Nucleus accumbens (tissue), 56 donors: ENCODE data around the gene FEZ2.
"Not testable (repeated sequence)": the region's sequence is repeated elsewhere in the genome, so short reads cannot be mapped to it uniquely, and the experiment has no call there.

ENCODE experiments used
- DNase-seq, 56 donors: peaks; one replicate each; lab custom pipeline; 2025; lab: John Stamatoyannopoulos, UW

Gene FEZ2, protein sequence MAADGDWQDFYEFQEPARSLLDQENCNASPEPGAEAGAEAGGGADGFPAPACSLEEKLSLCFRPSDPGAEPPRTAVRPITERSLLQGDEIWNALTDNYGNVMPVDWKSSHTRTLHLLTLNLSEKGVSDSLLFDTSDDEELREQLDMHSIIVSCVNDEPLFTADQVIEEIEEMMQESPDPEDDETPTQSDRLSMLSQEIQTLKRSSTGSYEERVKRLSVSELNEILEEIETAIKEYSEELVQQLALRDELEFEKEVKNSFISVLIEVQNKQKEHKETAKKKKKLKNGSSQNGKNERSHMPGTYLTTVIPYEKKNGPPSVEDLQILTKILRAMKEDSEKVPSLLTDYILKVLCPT

DNA sequence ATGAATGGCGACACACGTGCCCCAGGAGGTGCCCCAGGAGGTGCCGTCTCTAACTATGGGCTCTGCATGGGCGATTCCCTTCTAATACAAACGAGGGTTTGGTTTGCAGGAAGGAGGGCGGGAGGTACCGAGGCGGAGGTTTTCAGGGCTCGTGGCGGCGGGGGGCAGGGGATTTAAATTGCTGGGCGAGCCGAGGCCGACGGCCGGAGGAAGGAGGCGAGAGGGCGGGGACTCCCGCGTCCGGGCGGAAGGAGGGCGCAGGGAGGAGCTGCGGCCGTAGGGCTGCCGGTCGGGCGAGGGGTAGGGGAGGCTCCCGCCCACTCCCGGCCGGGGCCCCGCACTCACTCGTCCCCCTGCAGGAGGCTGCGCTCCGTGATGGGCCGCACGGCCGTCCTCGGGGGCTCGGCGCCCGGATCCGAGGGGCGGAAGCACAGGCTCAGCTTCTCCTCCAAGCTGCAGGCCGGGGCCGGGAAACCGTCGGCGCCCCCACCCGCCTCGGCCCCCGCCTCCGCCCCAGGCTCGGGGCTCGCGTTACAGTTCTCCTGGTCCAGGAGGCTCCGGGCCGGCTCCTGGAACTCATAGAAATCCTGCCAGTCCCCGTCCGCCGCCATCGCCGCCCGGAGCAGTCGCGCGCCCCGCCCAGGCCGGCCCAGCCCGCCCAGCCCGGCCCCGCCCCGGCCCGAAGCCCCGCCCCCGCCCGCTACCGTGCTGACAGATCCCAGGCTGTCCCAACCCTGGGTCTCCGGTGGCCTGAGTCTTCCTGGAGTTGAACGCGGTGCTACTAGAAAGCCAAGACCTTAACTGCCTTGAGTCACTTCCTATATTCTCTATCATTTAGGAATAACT lies at the start of gene FEZ2:
FEZ2 (minus strand) TSS at position 637 of the 846 bp plus-strand sequence; CDS start at position 611, 26 bp downstream.
- peak in 54 of 56 donors; percentile 11 to 79 (median 61) for DNase-seq

GRCh38 chr2:36634981-36635597 lies 37.1 kb upstream of the FEZ2 start:
- DNase-seq, result peak in 2 of 56 donors; percentile 3 to 8

GRCh38 chr2:36633470-36634092 lies 35.6 kb upstream of the FEZ2 start:
- DNase-seq, result no peak

GRCh38 chr2:36626756-36627155 lies 28.8 kb upstream of the FEZ2 start:
- DNase-seq, result no peak

DNA sequence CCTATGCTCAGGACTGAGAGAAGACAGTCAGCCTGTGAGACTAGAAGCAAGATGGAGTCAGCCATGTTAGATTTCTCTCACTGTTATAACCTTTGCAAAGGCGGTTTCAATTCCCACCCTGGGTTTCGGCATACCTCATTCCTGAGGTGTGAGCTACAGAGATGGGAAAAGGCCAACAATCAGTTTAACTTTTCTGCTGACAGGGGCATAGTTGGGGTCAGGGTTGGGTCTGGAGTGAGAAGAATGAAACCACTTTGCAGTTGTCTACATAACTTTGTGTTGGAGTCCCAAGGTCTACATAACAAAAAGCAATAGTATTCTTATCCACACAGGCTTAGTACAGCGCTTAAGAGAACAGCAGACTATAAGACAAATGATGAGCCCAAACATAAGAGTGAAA lies 28.1 kb upstream of the FEZ2 start:
- no peak for DNase-seq

GRCh38 chr2:36625304-36625703 lies 27.3 kb upstream of the FEZ2 start:
- DNase-seq, result no peak

GRCh38 chr2:36620321-36620720 lies 22.4 kb upstream of the FEZ2 start:
- no peak for DNase-seq

DNA sequence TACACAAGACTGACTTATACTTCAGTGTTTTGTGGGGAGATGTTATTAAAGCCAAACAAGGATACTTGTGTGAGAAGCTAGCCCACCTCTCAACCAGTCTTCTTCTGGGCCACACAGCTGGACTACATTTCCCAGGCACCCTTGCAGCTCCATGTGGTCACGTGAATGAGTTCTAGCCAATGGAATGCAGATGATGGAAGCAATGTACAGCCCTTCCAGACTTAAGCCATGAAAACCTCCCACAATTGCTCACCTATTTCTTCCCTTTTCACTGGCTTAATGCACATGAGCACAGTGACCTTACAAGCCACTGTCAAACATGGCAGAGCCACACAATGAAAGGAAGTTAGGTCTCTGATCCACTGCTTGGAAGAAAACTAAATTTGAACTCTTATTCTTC lies 20.4 kb upstream of the FEZ2 start:
- peak in 11 of 56 donors; percentile 1 to 33 (median 11) for DNase-seq

- DNase-seq, result no peak
These were observed 19.0 kb upstream of the FEZ2 start for GRCh38 chr2:36616947-36617346.

DNA sequence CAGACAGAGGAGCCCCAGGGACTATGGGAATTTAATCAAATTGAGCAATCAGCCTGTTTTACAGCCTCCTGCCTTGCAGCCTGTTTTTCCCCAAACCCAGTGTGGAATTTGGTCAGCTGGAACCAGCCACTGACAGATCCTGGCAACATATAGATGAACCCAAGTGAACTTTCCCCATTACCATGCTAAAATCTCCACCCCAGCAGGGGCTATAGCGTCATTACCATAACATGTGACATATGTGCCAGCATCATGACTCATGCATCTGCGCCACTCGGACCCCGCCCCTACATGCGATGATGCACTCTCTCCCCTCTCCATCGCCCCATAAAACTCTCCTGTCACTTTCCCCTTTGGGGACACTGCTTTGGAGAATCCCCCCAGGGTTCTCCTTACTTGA lies 17.3 kb upstream of the FEZ2 start:
- DNase-seq, result no peak

- no peak for DNase-seq
These were observed 15.8 kb upstream of the FEZ2 start for GRCh38 chr2:36613801-36614200.

DNA sequence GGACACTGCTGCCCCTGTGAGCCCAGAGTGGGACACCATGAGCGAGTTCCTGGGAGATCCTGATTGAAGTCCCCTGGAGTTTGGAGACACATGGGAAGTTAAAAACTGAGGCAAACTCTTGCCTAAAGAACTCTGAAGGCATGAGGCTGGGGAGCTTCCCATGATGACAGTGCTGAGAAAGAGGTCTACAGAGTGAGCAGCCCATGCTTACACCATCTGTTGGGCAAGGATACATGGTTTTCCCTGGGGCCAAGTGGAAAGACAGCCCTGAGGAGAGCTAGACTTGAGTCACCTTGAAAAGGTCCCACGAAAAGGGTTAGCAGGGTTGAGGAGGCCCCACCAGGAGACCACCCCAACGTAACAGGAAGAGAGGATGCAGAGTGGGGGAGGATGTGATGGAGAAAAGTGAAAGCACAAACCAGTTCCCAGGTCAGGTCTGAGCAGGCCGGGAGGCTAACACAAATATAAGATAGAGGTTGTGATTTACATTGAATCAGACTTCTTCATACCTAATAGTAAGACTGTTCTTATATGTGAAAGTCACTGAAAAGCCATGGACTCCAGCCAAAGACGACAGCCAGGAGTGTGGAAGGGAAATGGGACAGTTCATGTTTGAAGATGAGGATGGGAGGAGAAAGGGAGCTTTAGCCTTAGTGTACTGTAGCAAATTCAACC lies 13.5 kb upstream of the FEZ2 start:
- no peak for DNase-seq

GRCh38 chr2:36609507-36609906 lies 11.5 kb upstream of the FEZ2 start:
- DNase-seq, result no peak

GRCh38 chr2:36607947-36608346 lies 10.0 kb upstream of the FEZ2 start:
- no peak for DNase-seq

- no peak for DNase-seq
These were observed 9.0 kb upstream of the FEZ2 start for GRCh38 chr2:36606925-36607324.

DNA sequence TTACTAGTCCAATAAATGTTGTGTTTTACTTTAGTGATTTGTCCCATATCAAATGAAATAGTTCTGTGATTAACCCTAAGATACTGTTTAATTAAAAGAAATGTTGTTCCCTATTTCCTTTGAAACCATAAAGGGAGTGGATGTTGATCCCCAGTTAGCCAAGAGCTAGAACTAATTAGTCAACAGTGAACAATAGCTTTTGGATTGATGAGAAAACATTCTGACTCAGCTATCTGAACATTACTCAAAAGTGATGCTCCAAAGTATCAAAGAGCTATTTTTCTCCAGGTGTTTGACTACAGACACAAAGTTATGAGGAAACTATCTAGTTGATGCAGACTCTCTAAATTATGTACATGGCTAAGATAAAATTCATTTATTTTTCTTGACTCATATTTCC lies 7.3 kb upstream of the FEZ2 start:
- no peak for DNase-seq

DNA sequence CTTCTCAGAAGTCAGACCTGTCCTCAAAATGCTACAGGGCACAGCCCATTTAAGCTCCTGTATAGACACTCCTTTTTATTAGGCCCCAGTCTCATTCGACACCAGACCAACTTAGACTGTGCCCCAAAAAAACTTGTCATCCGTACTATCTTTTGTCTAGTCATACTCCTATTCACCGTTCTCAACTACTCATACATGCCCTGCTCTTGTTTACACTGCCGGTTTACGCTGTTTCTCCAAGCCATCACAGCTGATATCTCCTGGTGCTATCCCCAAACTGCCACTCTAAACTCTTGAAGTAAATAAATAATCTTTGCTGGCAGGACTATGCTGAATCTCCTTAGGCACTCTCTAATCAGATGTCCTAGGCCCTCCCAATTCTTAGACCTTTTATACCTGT lies 5.7 kb upstream of the FEZ2 start:
- not testable (repeated sequence) for DNase-seq

GRCh38 chr2:36597003-36597531 lies 901 bp downstream of the FEZ2 start:
- no peak for DNase-seq

- DNase-seq, result no peak
These were observed 1.6 kb downstream of the FEZ2 start for GRCh38 chr2:36596397-36596796.

- no peak for DNase-seq
These were observed 3.1 kb downstream of the FEZ2 start for GRCh38 chr2:36594849-36595248.
